Endothelial cell of umbilical vein (primary cell): ENCODE measurements around the gene ITGA7. TPM values are rescaled to one million over a fixed set of nuclear protein-coding genes. Genes with fewer than 3 reads are reported as not detected.

Experiments used
- BruUV-seq: library from RNA; stranded (reverse); fragments of 400-500 nt; replicated peaks from 2 replicates; lab custom pipeline; 2021; lab: Mats Ljungman, UMichigan
- CTCF ChIA-PET: fragments of 300-600, 350-600 bp; sonication (Branson Sonifier 250); formaldehyde crosslinking; loops from one replicate; lab custom pipeline; 2021; ENCODE audit warnings: antibody characterized with exemption, inconsistent platforms; lab: Charles Lee
- POLR2A ChIA-PET: fragments of 300-600, 350-600 bp; sonication (Branson Sonifier 250); formaldehyde crosslinking; loops from one replicate; lab custom pipeline; 2021; ENCODE audit warnings: antibody characterized with exemption, inconsistent platforms; lab: Charles Lee
- DNase-seq: peaks from one replicate; pipeline ENCODE4 v3.0.0-alpha.2; 2011; ENCODE audit warnings: low read depth, low spot score
- FAIRE-seq: peaks from 2 replicates; lab custom pipeline; 2011; peaks lifted over from hg19 to GRCh38; lab: Jason Lieb, UNC
- H2AFZ ChIP-seq: 2 replicates; pipeline ENCODE4 v1.6.0; 2012; ENCODE audit warnings: low read depth, low read length, control low read depth, inconsistent platforms
- H3K27ac ChIP-seq: 2 replicates; pipeline ENCODE4 v1.5.1; 2011; ENCODE audit warnings: low read depth, mild to moderate bottlenecking, control low read depth, low read length, moderate library complexity; ENCODE audit not compliant: insufficient read depth
- H3K27me3 ChIP-seq, 2 experiments: 2 replicates each; pipeline versions ENCODE4 v1.6.0 to v1.6.1; 2011; ENCODE audit warnings: low read length in 2 of 2, mixed read lengths in 1 of 2; ENCODE audit not compliant: control insufficient read depth in 2 of 2, insufficient read depth in 2 of 2
- H3K36me3 ChIP-seq, 2 experiments: 2 replicates in 1 of 2; 3 replicates in 1 of 2; pipeline ENCODE4 v1.5.1; 2011; ENCODE audit warnings: low read length in 2 of 2, mild to moderate bottlenecking in 1 of 2, moderate library complexity in 1 of 2; ENCODE audit not compliant: control insufficient read depth in 2 of 2, insufficient read depth in 2 of 2; ENCODE audit errors: extremely low read depth in 1 of 2
- H3K4me1 ChIP-seq: 3 replicates; pipeline ENCODE4 v1.5.1; 2011; ENCODE audit warnings: mild to moderate bottlenecking, low read length; ENCODE audit not compliant: control insufficient read depth, insufficient read depth; ENCODE audit errors: extremely low read depth
- H3K4me2 ChIP-seq: 2 replicates; pipeline ENCODE4 v1.6.1; 2011; ENCODE audit warnings: low read length, control low read depth, mixed read lengths; ENCODE audit not compliant: insufficient read depth
- H3K4me3 ChIP-seq, 3 experiments: fragments of 200-600 bp in 1 of 3; sonication (generic), shearing (Covaris generic) in 1 of 3; replicated peaks in 1 of 3; 2 replicates each; pipeline ENCODE4 v1.5.1; 2011 to 2016; ENCODE audit warnings: control low read depth in 3 of 3, low read length in 3 of 3, mild to moderate bottlenecking in 2 of 3, inconsistent platforms in 1 of 3, low read depth in 1 of 3, moderate library complexity in 1 of 3; ENCODE audit not compliant: insufficient read depth in 1 of 3
- H3K79me2 ChIP-seq: 2 replicates; pipeline ENCODE4 v1.6.0; 2012; ENCODE audit warnings: low read length, inconsistent platforms; ENCODE audit not compliant: control insufficient read depth, insufficient read depth
- H3K9ac ChIP-seq: replicated peaks from 2 replicates; pipeline ENCODE3; 2011; ENCODE audit warnings: low read length, control low read depth; ENCODE audit not compliant: insufficient read depth; ENCODE audit errors: extremely low read depth
- H3K9me1 ChIP-seq: replicated peaks from 3 replicates; pipeline ENCODE4 v1.6.0; 2011; ENCODE audit warnings: mild to moderate bottlenecking, low read length; ENCODE audit not compliant: control insufficient read depth, insufficient read depth; ENCODE audit errors: extremely low read depth
- H3K9me3 ChIP-seq: replicated peaks from 2 replicates; pipeline ENCODE4 v1.5.1; 2012; ENCODE audit warnings: low read length, inconsistent platforms; ENCODE audit not compliant: control insufficient read depth, insufficient read depth
- H4K20me1 ChIP-seq: replicated peaks from 2 replicates; pipeline ENCODE3; 2011; ENCODE audit warnings: mild to moderate bottlenecking, low read length; ENCODE audit not compliant: control insufficient read depth, insufficient read depth; ENCODE audit errors: extremely low read depth
- CTCF ChIP-seq, 2 donors: IDR thresholded peaks; 1 replicate in 1 of 2; 2 replicates in 1 of 2; pipeline ENCODE4 v1.5.1; 2011; ENCODE audit warnings: low read length in 2 of 2, mild to moderate bottlenecking in 2 of 2, moderate library complexity in 2 of 2, control low read depth in 1 of 2, inconsistent platforms in 1 of 2, low read depth in 1 of 2; ENCODE audit not compliant: insufficient read depth in 1 of 2; ENCODE audit errors: extremely low read depth in 1 of 2
- EZH2 ChIP-seq: IDR thresholded peaks from 2 replicates; pipeline ENCODE4 v1.6.1; 2012; ENCODE audit warnings: borderline replicate concordance, low read depth, mild to moderate bottlenecking, moderate library complexity, low read length, inconsistent platforms; ENCODE audit not compliant: severe bottlenecking
- FOS ChIP-seq: IDR thresholded peaks from 2 replicates; pipeline ENCODE4 v1.6.1; 2011; ENCODE audit warnings: mild to moderate bottlenecking, low read length, moderate library complexity, borderline replicate concordance; ENCODE audit not compliant: insufficient read depth
- GATA2 ChIP-seq: IDR thresholded peaks from 2 replicates; pipeline ENCODE4 v1.7.0; 2011; ENCODE audit warnings: low read depth, mild to moderate bottlenecking, moderate library complexity, mixed read lengths, low read length; ENCODE audit not compliant: insufficient read length, insufficient read depth
- JUN ChIP-seq: IDR thresholded peaks from 2 replicates; pipeline ENCODE4 v1.6.1; 2011; ENCODE audit warnings: borderline replicate concordance, low read depth; ENCODE audit not compliant: insufficient read length, insufficient read depth
- MYC ChIP-seq: IDR thresholded peaks from one replicate; pipeline ENCODE4 v1.6.1; 2011; ENCODE audit warnings: mild to moderate bottlenecking, low read depth, low read length
- POLR2A ChIP-seq: IDR thresholded peaks from 2 replicates; pipeline ENCODE4 v1.6.1; 2012; ENCODE audit warnings: low read depth, mild to moderate bottlenecking, control low read depth, low read length
- POLR2AphosphoS5 ChIP-seq: IDR thresholded peaks from 2 replicates; pipeline ENCODE4 v1.6.1; 2012; ENCODE audit warnings: low read depth, mild to moderate bottlenecking, control low read depth, low read length, moderate library complexity; ENCODE audit not compliant: insufficient read depth
- dilution Hi-C: fragments of 300-500 bp; cut with MboI; formaldehyde crosslinking; loops from one replicate; pipeline ENCODE4 v1.15.0; 2019; ENCODE audit warnings: low sequenced_read_pairs; ENCODE audit not compliant: extremely low pct_ligation_motif_present
- intact Hi-C: fragments of 100-400 bp; cut with micrococcal nuclease; formaldehyde crosslinking; loops from one replicate; pipeline ENCODE4 v1.10.0; 2022
- polyA plus RNA-seq, 4 experiments: library from polyadenylated mRNA; depleted of rRNA in 3 of 4; stranded (reverse) in 3 of 4; unstranded in 1 of 4; fragments of >200 nt; gene quantifications; 2 replicates each; pipeline versions ENCODE4 v1.2.1 to v1.2.3, GENCODE V29; 2011 to 2012; ENCODE audit warnings: missing spikeins in 1 of 4
- total RNA-seq: library from RNA; stranded (reverse); gene quantifications from 2 replicates; pipeline ENCODE4 v1.2.3, GENCODE V29; 2021
- TF ChIP-seq, protein P1 (sequence below): IDR thresholded peaks from 2 replicates; pipeline ENCODE4 v1.6.1; 2011; ENCODE audit not compliant: insufficient read depth, insufficient read length

ITGA7 gene
- total and polyA plus RNA-seq, 2 donors (not counting 3 experiments of a cell fraction or from before 2014, with no cell fraction given), result 0.41 to 0.84 TPM

DNA sequence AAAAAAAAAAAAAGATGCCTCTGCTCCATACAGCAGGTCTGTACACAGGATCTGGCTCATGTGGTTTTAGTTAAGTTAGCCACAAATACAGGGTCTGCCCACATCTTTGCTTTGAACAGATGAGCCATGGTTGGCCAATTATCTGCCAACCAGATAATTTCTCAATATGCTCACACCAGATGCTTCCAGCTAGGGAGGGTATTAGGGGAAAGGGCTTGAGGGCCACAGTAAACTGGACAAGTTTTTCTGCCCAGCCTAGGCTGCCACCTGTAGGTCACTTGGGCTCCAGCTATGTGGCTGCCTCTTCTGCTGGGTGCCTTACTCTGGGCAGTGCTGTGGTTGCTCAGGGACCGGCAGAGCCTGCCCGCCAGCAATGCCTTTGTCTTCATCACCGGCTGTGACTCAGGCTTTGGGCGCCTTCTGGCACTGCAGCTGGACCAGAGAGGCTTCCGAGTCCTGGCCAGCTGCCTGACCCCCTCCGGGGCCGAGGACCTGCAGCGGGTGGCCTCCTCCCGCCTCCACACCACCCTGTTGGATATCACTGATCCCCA, 13.3 kb upstream of the ITGA7 start:
- intact Hi-C loops, result loop anchor here (1.0 to 5.0 kb wide), 3 partner anchors 65 to 534 kb away; no protein-coding TSS in a partner anchor
- no peak overlapping the region for H3K4me3 ChIP-seq

More for the DNA sequence above, 13.3 kb upstream of the ITGA7 start:
- TF ChIP-seq FOS (peak; percentile 48), CTCF (IDR thresholded peaks at IDR 0.05; ENCODE audit: extremely low read depth in 1 of 2, insufficient read depth in 1 of 2, low read depth in 1 of 2, low read length in 2 of 2) (peak; percentile 70 to 74), POLR2A (peak; percentile 49), POLR2AphosphoS5 (peak; percentile 74), EZH2 (no peak), JUN (peak; percentile 19), GATA2 (no peak), MYC (no peak)
- TF ChIP-seq, protein P1, sequence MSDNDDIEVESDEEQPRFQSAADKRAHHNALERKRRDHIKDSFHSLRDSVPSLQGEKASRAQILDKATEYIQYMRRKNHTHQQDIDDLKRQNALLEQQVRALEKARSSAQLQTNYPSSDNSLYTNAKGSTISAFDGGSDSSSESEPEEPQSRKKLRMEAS, result no peak
- Histone ChIP-seq H4K20me1 (no peaks in the 10 kb centered on the region), H2AFZ (no peak overlapping the region), H3K79me2 (peaks cover 6% of the 10 kb centered on the region), H3K9me1 (no peaks in the 10 kb centered on the region), H3K9me3 (no peaks in the 10 kb centered on the region), H3K27ac (no peak overlapping the region), H3K4me2 (no peak overlapping the region), H3K4me1 (peaks cover 23% of the 10 kb centered on the region), H3K36me3 (peaks cover 8 to 19% of the 10 kb centered on the region in 2 experiments), H3K9ac (no peak overlapping the region), H3K27me3 (no peaks in the 10 kb centered on the region)
- FAIRE-seq (peak; percentile 98), DNase-seq (peak; percentile 83)
- ChIA-PET CTCF (interaction anchor here (0.6 to 11.1 kb wide), 19 partner anchors 9 to 532 kb away, joined by 3 to 151 read pairs (median 4); partner anchors contain the start of genes CD63 and ITGA7), POLR2A (interaction anchor here (0.6 kb wide), 1 partner anchor 286 kb away, joined by 6 read pairs; no protein-coding TSS in a partner anchor)
- no TSS peak for BruUV-seq
- dilution Hi-C loops, result no loop called here
